ENCODE data around the gene HDHD2.
"Not testable (repeated sequence)": the region's sequence is repeated elsewhere in the genome, so short reads cannot be mapped to it uniquely, and the experiment has no call there.

The HDHD2 gene

DNA sequence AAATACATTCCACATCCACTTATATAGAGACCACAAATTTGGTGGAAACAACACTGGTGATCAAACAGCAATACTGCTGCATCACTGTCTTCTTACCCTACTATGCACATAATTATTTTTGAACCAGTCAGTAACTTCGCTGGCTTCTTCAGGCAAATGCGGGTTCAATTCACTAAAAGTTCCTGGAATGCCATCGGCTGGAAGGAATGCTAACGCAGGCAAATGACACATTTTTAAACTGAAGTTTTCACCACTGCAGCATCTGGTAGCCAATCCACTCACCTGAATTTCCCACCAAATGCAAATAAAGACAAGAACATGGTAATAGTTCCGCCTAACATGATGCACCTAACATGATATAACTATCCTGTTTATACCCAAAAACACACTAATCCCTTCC is 10.0 kb upstream of the HDHD2 start:
- DNase-seq (ENCODE audit: extremely low spot score) = no peak
- ChIA-PET POLR2A (interaction anchor here (2.1 kb wide), 1 partner anchor 10 kb away, joined by 14 read pairs; the partner anchor contains the start of gene HDHD2), CTCF (no interaction called here)
- TF ChIP-seq CTBP1 (IDR thresholded peaks at IDR 0.05; ENCODE audit: borderline replicate concordance) (no peak), FOXA1 (IDR thresholded peaks at IDR 0.05) (no peak), NFRKB (IDR thresholded peaks at IDR 0.05) (no peak), TARDBP (IDR thresholded peaks at IDR 0.05) (no peak), HDGF (IDR thresholded peaks at IDR 0.05; ENCODE audit: borderline replicate concordance) (no peak)

DNA sequence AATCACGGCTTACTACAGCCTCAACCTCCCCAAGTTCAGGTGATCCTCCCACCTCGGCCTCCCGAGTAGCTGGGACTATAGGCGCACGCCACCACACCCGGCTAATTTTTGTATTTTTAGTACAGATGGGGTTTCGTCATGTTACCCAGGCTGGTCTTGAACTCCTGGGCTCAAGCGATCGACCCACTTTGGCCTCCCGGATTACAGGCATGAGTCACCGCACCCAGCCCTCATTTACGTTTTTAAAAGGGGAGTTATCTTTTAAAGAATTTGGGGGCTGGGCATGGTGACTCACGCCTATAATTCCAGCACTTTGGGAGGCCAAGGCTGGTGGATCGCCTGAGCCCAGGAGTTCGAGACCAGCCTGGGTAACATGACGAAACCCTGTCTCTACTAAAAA is 8.1 kb upstream of the HDHD2 start:
- DNase-seq (ENCODE audit: extremely low spot score); CTCF ChIA-PET: not testable (repeated sequence)
- POLR2A ChIA-PET = interaction anchor here (2.1 kb wide), 1 partner anchor 8 kb away, joined by 14 read pairs; the partner anchor contains the start of gene HDHD2

GRCh38 chr18:47151439-47151838 is 1.1 kb upstream of the HDHD2 start:
- no peak for TF ChIP-seq FOXM1 (IDR thresholded peaks at IDR 0.05; ENCODE audit: borderline replicate concordance)
- no peak for TF ChIP-seq ARNT (IDR thresholded peaks at IDR 0.05)
- no peak for TF ChIP-seq SP1 (IDR thresholded peaks at IDR 0.05)
- TF ChIP-seq LEF1 (IDR thresholded peaks at IDR 0.05; ENCODE audit: borderline replicate concordance) = no peak
- TF ChIP-seq HDGF (IDR thresholded peaks at IDR 0.05; ENCODE audit: borderline replicate concordance) = no peak
- no peak for TF ChIP-seq L3MBTL2 (conservative IDR thresholded peaks at IDR 0.05)
- TF ChIP-seq FOXA1 (IDR thresholded peaks at IDR 0.05) = no peak
- TF ChIP-seq, protein P1, sequence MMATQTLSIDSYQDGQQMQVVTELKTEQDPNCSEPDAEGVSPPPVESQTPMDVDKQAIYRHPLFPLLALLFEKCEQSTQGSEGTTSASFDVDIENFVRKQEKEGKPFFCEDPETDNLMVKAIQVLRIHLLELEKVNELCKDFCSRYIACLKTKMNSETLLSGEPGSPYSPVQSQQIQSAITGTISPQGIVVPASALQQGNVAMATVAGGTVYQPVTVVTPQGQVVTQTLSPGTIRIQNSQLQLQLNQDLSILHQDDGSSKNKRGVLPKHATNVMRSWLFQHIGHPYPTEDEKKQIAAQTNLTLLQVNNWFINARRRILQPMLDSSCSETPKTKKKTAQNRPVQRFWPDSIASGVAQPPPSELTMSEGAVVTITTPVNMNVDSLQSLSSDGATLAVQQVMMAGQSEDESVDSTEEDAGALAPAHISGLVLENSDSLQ (IDR thresholded peaks at IDR 0.05) = no peak
- no peak for TF ChIP-seq NFRKB (IDR thresholded peaks at IDR 0.05)
- TF ChIP-seq CTBP1 (IDR thresholded peaks at IDR 0.05; ENCODE audit: borderline replicate concordance) = no peak
- no peak for TF ChIP-seq FOXK2 (IDR thresholded peaks at IDR 0.05)
- TF ChIP-seq SUZ12 (IDR thresholded peaks at IDR 0.05) = no peak
- TF ChIP-seq ELF4 (IDR thresholded peaks at IDR 0.05) = no peak
- no peak for TF ChIP-seq TARDBP (IDR thresholded peaks at IDR 0.05)
- no peak for TF ChIP-seq BHLHE40 (IDR thresholded peaks at IDR 0.05; ENCODE audit: borderline replicate concordance)
- no peak for TF ChIP-seq ZNF384 (IDR thresholded peaks at IDR 0.05)
- DNase-seq (ENCODE audit: extremely low spot score) = no peak
- ChIA-PET POLR2A (interaction anchor here (1.4 to 2.3 kb wide), 4 partner anchors 8 to 53 kb away, joined by 5 to 14 read pairs (median 10); no protein-coding TSS in a partner anchor), CTCF (no interaction called here)

DNA sequence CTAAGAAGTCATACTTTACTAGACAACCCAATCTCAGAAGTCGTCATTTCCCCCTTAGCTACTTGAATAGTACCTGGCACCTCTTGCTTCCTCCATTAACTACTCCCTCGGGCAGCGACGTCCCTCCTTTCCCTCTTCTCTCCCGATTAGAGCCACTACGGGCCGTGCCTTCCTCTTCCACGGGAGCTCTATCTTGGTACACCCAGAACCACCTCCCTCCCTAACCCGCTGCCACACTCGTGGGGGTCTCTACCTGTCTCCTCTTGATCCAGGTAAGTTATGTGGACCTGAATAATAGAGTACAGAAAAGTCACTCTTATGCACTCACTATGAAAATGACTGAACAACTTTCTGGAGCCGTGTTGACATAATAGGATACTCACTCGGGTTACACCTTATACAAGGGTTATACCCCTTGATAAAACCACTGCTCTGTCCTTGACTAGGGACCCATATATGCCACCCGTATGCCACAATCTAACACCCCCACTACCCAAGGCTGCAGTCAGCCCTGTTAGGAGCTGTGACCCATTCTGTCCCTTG is 595 bp upstream of the HDHD2 start:
- ChIA-PET CTCF (no interaction called here), POLR2A (interaction anchor here (0.8 to 2.3 kb wide), 10 partner anchors 9 to 76 kb away, joined by 3 to 14 read pairs (median 6); no protein-coding TSS in a partner anchor)
- no peak for TF ChIP-seq FOXK2 (IDR thresholded peaks at IDR 0.05)
- DNase-seq (ENCODE audit: extremely low spot score) = no peak

- no peak for TF ChIP-seq ZNF384 (IDR thresholded peaks at IDR 0.05)
- peak; percentile 4 for DNase-seq (ENCODE audit: extremely low spot score)
- ChIA-PET POLR2A (interaction anchor here (0.6 to 2.3 kb wide), 16 partner anchors 8 to 743 kb away, joined by 3 to 14 read pairs (median 4); no protein-coding TSS in a partner anchor), CTCF (interaction anchor here (1.0 to 1.2 kb wide), 2 partner anchors 75 to 605 kb away, joined by 3 read pairs; no protein-coding TSS in a partner anchor)
Observed at GRCh38 chr18:47149457-47150028, 757 bp downstream of the HDHD2 start.

GRCh38 chr18:47146206-47146605 is 4.1 kb downstream of the HDHD2 start:
- ChIA-PET POLR2A (no interaction called here), CTCF (no interaction called here)
- TF ChIP-seq SUZ12 (IDR thresholded peaks at IDR 0.05) = no peak
- DNase-seq (ENCODE audit: extremely low spot score) = no peak

DNA sequence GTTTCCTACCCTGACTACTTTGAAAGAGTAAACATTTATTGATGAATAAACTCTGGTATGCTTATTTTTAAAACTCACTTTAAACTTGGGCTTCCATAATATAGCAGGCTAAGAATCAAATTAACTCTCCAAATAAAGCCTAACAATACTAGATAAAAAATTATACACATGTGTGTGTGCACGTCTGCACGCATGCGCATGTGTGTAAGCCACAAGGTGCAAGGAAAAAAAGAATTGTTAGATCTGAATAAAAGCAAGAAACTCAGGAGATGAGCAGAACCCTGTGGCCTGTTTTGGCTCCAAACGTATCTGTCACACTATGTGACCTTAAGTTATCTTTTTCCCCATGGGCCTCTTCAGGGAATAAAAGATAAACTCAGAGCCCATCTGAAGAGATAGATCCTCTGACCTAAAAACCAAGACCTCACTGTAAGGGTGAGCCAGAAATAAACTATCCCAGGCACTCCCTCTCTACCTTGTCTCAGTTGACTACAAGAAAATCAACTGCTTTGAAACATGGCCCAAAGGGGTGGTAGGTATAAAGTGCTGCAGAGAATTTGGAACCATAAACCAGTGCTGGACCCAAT is 6.3 kb downstream of the HDHD2 start:
- ChIA-PET CTCF (no interaction called here), POLR2A (no interaction called here)

DNA sequence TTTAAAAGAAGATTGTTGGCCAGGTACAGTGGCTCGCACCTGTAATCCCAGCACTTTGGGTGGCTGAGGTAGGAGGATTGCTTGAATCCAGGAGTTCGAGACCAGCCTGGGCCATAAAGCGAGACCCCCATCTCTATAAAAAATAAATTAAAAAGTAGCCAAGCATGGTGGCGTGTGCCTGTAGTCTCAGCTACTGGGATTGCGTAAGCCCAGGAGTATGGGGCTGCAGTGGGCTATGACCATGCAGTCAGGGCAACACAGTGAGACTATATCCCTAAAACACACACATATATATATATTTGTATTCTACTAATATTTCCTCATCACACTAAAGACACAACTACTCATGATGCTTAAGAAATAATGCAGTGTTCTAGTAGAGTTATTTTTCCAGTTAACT is 7.1 kb downstream of the HDHD2 start:
- ChIA-PET CTCF (no interaction called here), POLR2A (no interaction called here)
- TF ChIP-seq SP1 (IDR thresholded peaks at IDR 0.05) (no peak), FOXK2 (IDR thresholded peaks at IDR 0.05) (no peak)
- DNase-seq (ENCODE audit: extremely low spot score) = no peak

More for the DNA sequence above, 6.3 kb downstream of the HDHD2 start:
- no peak for DNase-seq (ENCODE audit: extremely low spot score)
- TF ChIP-seq ARNT (IDR thresholded peaks at IDR 0.05) (no peak), SP1 (IDR thresholded peaks at IDR 0.05) (no peak)

GRCh38 chr18:47141289-47141688 is 9.0 kb downstream of the HDHD2 start:
- TF ChIP-seq FOXA1 (IDR thresholded peaks at IDR 0.05) = no peak
- DNase-seq (ENCODE audit: extremely low spot score) = no peak
- ChIA-PET CTCF (no interaction called here), POLR2A (interaction anchor here (1.3 kb wide), 1 partner anchor 9 kb away, joined by 4 read pairs; the partner anchor contains the start of gene HDHD2)

Measured in HEK293T (cell line).